ENCODE measurements around the gene KMT5B. TPM values are rescaled to one million over a fixed set of nuclear protein-coding genes. Genes with fewer than 3 reads are reported as not detected.

The KMT5B gene
- total and polyA plus RNA-seq, 2 donors from 2014 or later: 15.8 to 54.2 TPM

GRCh38 chr11:68142028-68142412 is 71.1 kb downstream of the KMT5B start:
- no peak overlapping the region for H3K27ac ChIP-seq (ENCODE audit: low read depth in 2 of 2, low read length in 2 of 2)

GRCh38 chr11:68141246-68142027 is 71.7 kb downstream of the KMT5B start:
- FAIRE-seq: no peak
- no peak for TF ChIP-seq CTCF (IDR thresholded peaks at IDR 0.05; ENCODE audit: borderline replicate concordance, extremely low read depth, insufficient read depth)

More at GRCh38 chr11:68142028-68142412, 71.1 kb downstream of the KMT5B start:
- no peaks in the 10 kb centered on the region for H3K36me3 ChIP-seq (ENCODE audit: control insufficient read depth in 2 of 3, insufficient read depth in 3 of 3, low read length in 3 of 3)
- H3K9ac ChIP-seq (ENCODE audit: low read length in 3 of 3): no peak overlapping the region
- no peaks in the 10 kb centered on the region for H3K27me3 ChIP-seq (ENCODE audit: control insufficient read depth, insufficient read depth, low read length)
- H3K4me3 ChIP-seq (ENCODE audit: low read length in 3 of 3): no peak overlapping the region
- TF ChIP-seq CTCF (IDR thresholded peaks at IDR 0.05; ENCODE audit: borderline replicate concordance, extremely low read depth, insufficient read depth): no peak
- intact Hi-C loops (cut with DNase I): no loop called here
- peaks cover 0 to 11% (median 8%) of the 10 kb centered on the region in 3 donors for H3K4me1 ChIP-seq (ENCODE audit: control insufficient read depth in 2 of 3, insufficient read depth in 2 of 3, low read depth in 1 of 3, low read length in 3 of 3)
- DNase-seq (no peak), FAIRE-seq (no peak)
- H3K9me3 ChIP-seq (ENCODE audit: control insufficient read depth in 2 of 3, insufficient read depth in 1 of 3, low read length in 3 of 3): no peaks in the 10 kb centered on the region

DNA sequence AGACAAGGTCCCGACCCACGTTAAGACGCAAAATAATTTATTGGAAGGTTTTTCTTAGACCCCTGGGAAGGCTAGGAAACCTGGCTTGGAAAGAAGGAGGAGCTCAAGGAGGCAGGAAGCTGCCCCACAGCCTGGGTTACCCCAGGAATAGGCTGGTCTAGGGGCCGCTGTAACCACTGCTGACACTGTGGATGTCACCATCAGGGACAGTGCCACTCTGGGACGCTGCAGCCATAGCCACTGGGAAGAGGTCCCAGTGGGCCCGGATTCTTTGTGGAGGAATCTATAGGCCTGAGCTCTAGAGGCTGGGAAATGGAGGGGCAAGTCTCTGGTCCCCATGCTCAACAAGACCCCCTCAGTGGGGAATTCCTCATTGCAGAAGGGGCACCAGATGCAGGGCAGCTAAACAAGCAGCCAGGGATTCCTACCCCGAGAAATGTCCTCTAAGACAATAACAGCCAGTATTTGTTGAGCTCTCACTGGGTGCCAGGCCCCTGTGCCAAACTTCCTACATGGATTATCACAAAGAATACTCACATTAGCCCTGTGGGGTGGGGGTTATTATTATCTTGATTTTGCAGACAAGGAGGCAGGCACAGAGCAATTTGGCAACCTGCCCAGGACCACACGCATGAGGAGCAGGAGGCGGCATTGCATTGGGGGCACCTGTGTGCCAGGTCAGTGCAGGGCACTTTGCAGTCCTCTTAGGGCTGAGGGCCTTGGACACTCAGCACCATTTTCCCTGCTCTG is 72.4 kb downstream of the KMT5B start:
- H3K9ac ChIP-seq (ENCODE audit: low read length in 3 of 3): no peak overlapping the region
- TF ChIP-seq CTCF (IDR thresholded peaks at IDR 0.05; ENCODE audit: borderline replicate concordance, extremely low read depth, insufficient read depth): no peak
- H3K27me3 ChIP-seq (ENCODE audit: control insufficient read depth, insufficient read depth, low read length): no peaks in the 10 kb centered on the region
- no peaks in the 10 kb centered on the region for H3K9me3 ChIP-seq (ENCODE audit: control insufficient read depth in 2 of 3, insufficient read depth in 1 of 3, low read length in 3 of 3)
- intact Hi-C loops (cut with DNase I): no loop called here
- no peaks in the 10 kb centered on the region for H3K36me3 ChIP-seq (ENCODE audit: control insufficient read depth in 2 of 3, insufficient read depth in 3 of 3, low read length in 3 of 3)
- DNase-seq (no peak), FAIRE-seq (no peak)
- H3K27ac ChIP-seq (ENCODE audit: low read depth in 2 of 2, low read length in 2 of 2): no peak overlapping the region
- H3K4me3 ChIP-seq (ENCODE audit: low read length in 3 of 3): no peak overlapping the region
- H3K4me1 ChIP-seq (ENCODE audit: control insufficient read depth in 2 of 3, insufficient read depth in 2 of 3, low read depth in 1 of 3, low read length in 3 of 3): peaks cover 0 to 2% (median 0%) of the 10 kb centered on the region in 3 donors

More at GRCh38 chr11:68141246-68142027, 71.7 kb downstream of the KMT5B start:
- Histone ChIP-seq H3K9ac (ENCODE audit: low read length in 3 of 3) (no peak overlapping the region), H3K4me1 (ENCODE audit: control insufficient read depth in 2 of 3, insufficient read depth in 2 of 3, low read depth in 1 of 3, low read length in 3 of 3) (peaks cover 0 to 5% (median 2%) of the 10 kb centered on the region in 3 donors), H3K27me3 (ENCODE audit: control insufficient read depth, insufficient read depth, low read length) (no peaks in the 10 kb centered on the region), H3K4me3 (ENCODE audit: low read length in 3 of 3) (no peak overlapping the region), H3K27ac (ENCODE audit: low read depth in 2 of 2, low read length in 2 of 2) (no peak overlapping the region), H3K36me3 (ENCODE audit: control insufficient read depth in 2 of 3, insufficient read depth in 3 of 3, low read length in 3 of 3) (no peaks in the 10 kb centered on the region), H3K9me3 (ENCODE audit: control insufficient read depth in 2 of 3, insufficient read depth in 1 of 3, low read length in 3 of 3) (no peaks in the 10 kb centered on the region)
- intact Hi-C loops (cut with DNase I): no loop called here
- no peak for DNase-seq
